ENCODE data around the gene P2RY8. TPM values are rescaled to one million over a fixed set of nuclear protein-coding genes. Genes with fewer than 3 reads are reported as not detected.

P2RY8 gene
- total and polyA plus RNA-seq, 2 of the 4 experiments (the other 2 are of a cell fraction), result not detected

GRCh38 chrX:1516596-1517104 is 20.3 kb downstream of the P2RY8 start:
- dilution Hi-C loops (cut with HindIII; ENCODE audit: low sequenced_read_pairs, unreplicated experiment), result no loop called here
- BruUV-seq (replicated peaks), result no TSS peak
- ATAC-seq (ENCODE audit: low read depth) (no peak), DNase-seq (no peak)
- CTCF ChIA-PET, result no interaction called here
- no peak overlapping the region for H3K27ac ChIP-seq (ENCODE audit: insufficient read depth, low read length)
- no peak overlapping the region for H3K18ac ChIP-seq (ENCODE audit: low read depth, low read length)
- H3K9me1 ChIP-seq (ENCODE audit: insufficient read depth, low read length), result no peaks in the 10 kb centered on the region
- H2AK5ac ChIP-seq (ENCODE audit: low read depth, low read length), result no peak overlapping the region
- WGBS, 2 experiments (ENCODE audit: extremely low coverage in 2 of 2, insufficient read length in 1 of 2), result 14% methylated on average over 3 of the region's 9 CpGs; no CpG with 5 or more reads in 1 of the 2 experiments
- H3K23ac ChIP-seq (ENCODE audit: low read depth, low read length), result no peak overlapping the region
- TF ChIP-seq BHLHE40 (IDR thresholded peaks at IDR 0.05; ENCODE audit: low read depth, low read length) (no peak), SMC3 (IDR thresholded peaks at IDR 0.05; ENCODE audit: low read depth, low read length) (no peak), NFE2L2 (IDR thresholded peaks at IDR 0.05; ENCODE audit: low read depth, low read length) (no peak), CEBPB (IDR thresholded peaks at IDR 0.05; ENCODE audit: low read depth, low read length) (no peak), MAZ (IDR thresholded peaks at IDR 0.05; ENCODE audit: borderline replicate concordance, low read depth, low read length) (no peak), CHD1 (IDR thresholded peaks at IDR 0.05; ENCODE audit: low read depth, low read length) (no peak), MAFK (IDR thresholded peaks at IDR 0.05; ENCODE audit: low read depth, low read length) (no peak), CTCF (conservative IDR thresholded peaks at IDR 0.05; ENCODE audit: low read depth, low read length) (no peak), RFX5 (IDR thresholded peaks at IDR 0.05; ENCODE audit: low read depth, low read length) (no peak), RCOR1 (IDR thresholded peaks at IDR 0.05; ENCODE audit: insufficient replicate concordance, low read length) (no peak), POLR2A (IDR thresholded peaks at IDR 0.05; ENCODE audit: low read depth, low read length) (no peak), ELK1 (IDR thresholded peaks at IDR 0.05; ENCODE audit: borderline replicate concordance, low read depth, low read length) (no peak)
- no peak overlapping the region for H2AK9ac ChIP-seq (replicated peaks; ENCODE audit: low read depth, low read length, poor library complexity)
- H4K91ac ChIP-seq (ENCODE audit: insufficient read depth, low read depth, low read length), result no peak overlapping the region
- no peak overlapping the region for H3K4me3 ChIP-seq (ENCODE audit: insufficient read depth, low read depth, low read length)
- H4K20me1 ChIP-seq (ENCODE audit: insufficient read depth, low read length), result no peaks in the 10 kb centered on the region
- H3K9me3 ChIP-seq (ENCODE audit: control insufficient read depth, insufficient read depth, low read length), result peaks cover 17% of the 10 kb centered on the region
- no peak overlapping the region for H3K4ac ChIP-seq (ENCODE audit: low read depth, low read length)
- H4K5ac ChIP-seq (ENCODE audit: low read depth, low read length), result no peak overlapping the region
- H2BK5ac ChIP-seq (ENCODE audit: low read depth, low read length, poor library complexity, severe bottlenecking), result no peak overlapping the region
- no peaks in the 10 kb centered on the region for H3K79me1 ChIP-seq (ENCODE audit: low read depth in 1 of 2, low read length in 2 of 2)
- H2BK20ac ChIP-seq (ENCODE audit: low read depth, low read length), result no peak overlapping the region
- H2AFZ ChIP-seq (replicated peaks; ENCODE audit: low read length, poor library complexity), result no peak overlapping the region
- no peaks in the 10 kb centered on the region for H3K4me1 ChIP-seq (ENCODE audit: control insufficient read depth, insufficient read depth, low read length)
- intact Hi-C loops (cut with micrococcal nuclease), result no loop called here
- in situ Hi-C loops (cut with MboI; ENCODE audit: low sequenced_read_pairs), result no loop called here
- no peak overlapping the region for H2BK120ac ChIP-seq (ENCODE audit: low read depth, low read length)
- no peak overlapping the region for H3K14ac ChIP-seq (replicated peaks; ENCODE audit: low read depth, low read length)
- H3K36me3 ChIP-seq (ENCODE audit: control insufficient read depth, insufficient read depth, low read length), result no peaks in the 10 kb centered on the region
- POLR2A ChIA-PET (ENCODE audit: unreplicated experiment), result no interaction called here
- no peak overlapping the region for H3K9ac ChIP-seq (ENCODE audit: low read depth, low read length)
- H3K56ac ChIP-seq (ENCODE audit: extremely low read depth, insufficient read depth, low read length), result no peak overlapping the region; the same call in 1 of the 2 replicates
- no peaks in the 10 kb centered on the region for H3K27me3 ChIP-seq (ENCODE audit: control insufficient read depth, insufficient read depth, low read length)
- H2BK15ac ChIP-seq (ENCODE audit: low read depth, low read length), result no peak overlapping the region
- H4K8ac ChIP-seq (ENCODE audit: low read depth in 2 of 2, low read length in 2 of 2), result no peak overlapping the region
- H3K4me2 ChIP-seq (ENCODE audit: low read depth, low read length), result no peak overlapping the region
